22Rv1 (cell line): Measurements from ENCODE around the gene MTFMT.

Experiments used
- H3K27ac ChIP-seq: fragments of 450-650 bp; 2 replicates; pipeline ENCODE4 v1.5.1; 2017
- CTCF ChIP-seq: fragments of 450-650 bp; IDR thresholded peaks from 2 replicates; pipeline ENCODE4 v1.5.1; 2017; ENCODE audit warnings: mild to moderate bottlenecking
- ZFX ChIP-seq: fragments of 450-650 bp; IDR thresholded peaks from 2 replicates; pipeline ENCODE4 v1.6.1; 2017; ENCODE audit warnings: antibody characterized with exemption, borderline replicate concordance

MTFMT gene

GRCh38 chr15:65042776-65043327 is 13.4 kb upstream of the MTFMT start:
- H3K27ac ChIP-seq, result no peak overlapping the region
- TF ChIP-seq ZFX, result no peak
- no peak for TF ChIP-seq CTCF

DNA sequence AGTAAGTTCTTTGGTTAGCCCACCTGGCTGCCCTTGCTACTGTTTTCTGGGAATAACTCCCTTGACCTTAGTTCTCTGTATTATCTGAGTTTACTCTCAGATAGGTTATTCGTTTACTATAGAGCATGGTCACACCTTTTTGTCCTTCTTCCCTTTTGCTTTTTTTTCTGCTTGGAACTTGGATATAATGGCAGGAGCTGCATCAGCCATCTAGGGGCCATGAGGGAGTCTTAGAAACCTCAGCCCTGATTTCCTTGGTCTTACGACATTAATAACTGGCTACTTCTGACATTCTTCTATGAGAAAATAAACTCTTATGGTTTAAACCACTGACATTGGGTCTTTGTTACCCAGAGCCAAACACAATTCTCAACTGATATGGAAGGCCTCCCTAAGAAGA is 12.3 kb upstream of the MTFMT start:
- TF ChIP-seq ZFX (no peak), CTCF (no peak)
- no peak overlapping the region for H3K27ac ChIP-seq

GRCh38 chr15:65040461-65040860 is 11.0 kb upstream of the MTFMT start:
- no peak overlapping the region for H3K27ac ChIP-seq
- TF ChIP-seq ZFX, result no peak
- TF ChIP-seq CTCF, result no peak

DNA sequence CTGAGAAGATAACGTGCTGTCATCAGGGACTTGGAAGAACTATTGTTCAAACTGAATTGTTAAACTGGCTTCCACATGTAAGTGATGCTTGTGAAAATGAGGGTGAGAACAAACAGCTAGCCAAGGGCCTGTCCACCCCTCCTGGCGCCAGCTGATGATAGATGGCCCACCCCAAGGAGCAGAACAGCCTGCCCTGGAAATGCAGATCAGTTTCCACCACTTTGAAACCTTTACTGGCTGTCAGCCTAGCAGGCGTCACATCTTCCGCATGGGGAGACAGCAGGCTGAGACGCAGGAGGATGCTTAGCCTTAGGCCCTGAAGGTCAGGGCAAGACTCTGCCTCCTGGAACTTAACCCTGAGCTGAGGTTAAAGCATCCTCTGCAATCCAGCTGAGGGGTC is 9.4 kb upstream of the MTFMT start:
- no peak overlapping the region for H3K27ac ChIP-seq
- TF ChIP-seq CTCF (no peak), ZFX (no peak)

DNA sequence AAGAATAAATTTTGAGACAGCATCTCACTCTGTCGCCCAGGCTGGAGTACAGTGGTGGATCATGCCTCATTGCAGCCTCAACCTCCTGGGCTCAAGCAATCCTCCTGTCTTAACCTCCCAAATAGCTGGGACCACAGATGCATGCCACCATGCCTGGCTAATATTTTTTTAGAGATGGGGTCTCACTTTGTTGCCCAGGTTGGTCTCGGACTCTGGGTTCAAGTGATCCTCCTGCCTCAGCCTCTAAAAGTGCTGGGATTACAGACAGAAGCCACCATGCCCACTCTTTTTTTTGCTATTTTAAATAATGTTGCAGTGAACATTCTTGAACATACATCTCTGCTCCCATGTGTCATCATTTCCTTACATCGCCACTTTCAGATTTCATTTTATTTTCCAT is 9.0 kb upstream of the MTFMT start:
- no peak overlapping the region for H3K27ac ChIP-seq
- no peak for TF ChIP-seq ZFX
- TF ChIP-seq CTCF, result no peak

- H3K27ac ChIP-seq, result no peak overlapping the region
- TF ChIP-seq CTCF (no peak), ZFX (no peak)
Observed at GRCh38 chr15:65037309-65037708, 7.9 kb upstream of the MTFMT start.

GRCh38 chr15:65034719-65035118 is 5.3 kb upstream of the MTFMT start:
- no peak for TF ChIP-seq CTCF
- TF ChIP-seq ZFX, result no peak
- no peak overlapping the region for H3K27ac ChIP-seq
